Astrocyte (in vitro differentiated cells and primary cell): ENCODE results near the gene TMEM165.

Experiments
- CTCF ChIP-seq: IDR thresholded peaks from 2 replicates; pipeline ENCODE4 v1.5.1; 2011; ENCODE audit warnings: low read depth, mild to moderate bottlenecking, inconsistent platforms, low read length, moderate library complexity; ENCODE audit not compliant: insufficient read depth
- EZH2 ChIP-seq: IDR thresholded peaks from 2 replicates; pipeline ENCODE4 v1.6.1; 2012; ENCODE audit warnings: mild to moderate bottlenecking, low read length, inconsistent platforms; ENCODE audit not compliant: insufficient read depth

- TF ChIP-seq CTCF (no peak), EZH2 (no peak)
Observed at GRCh38 chr4:55439023-55439422, 43.3 kb downstream of the TMEM165 start.
